Measurements from ENCODE around the gene CAB39.

Gene CAB39

GRCh38 chr2:230787101-230787500 is 74.5 kb downstream of the CAB39 start:
- no peak for DNase-seq

GRCh38 chr2:230788554-230789175 is 76.0 kb downstream of the CAB39 start:
- DNase-seq = no peak

- DNase-seq = no peak
Measured at GRCh38 chr2:230790981-230791380, 78.3 kb downstream of the CAB39 start.

GRCh38 chr2:230793572-230794359 is 81.1 kb downstream of the CAB39 start:
- no peak for DNase-seq

GRCh38 chr2:230794497-230794896 is 81.9 kb downstream of the CAB39 start:
- no peak for DNase-seq

- DNase-seq = no peak
Measured at GRCh38 chr2:230795856-230796255, 83.2 kb downstream of the CAB39 start.

GRCh38 chr2:230796280-230796862 is 83.7 kb downstream of the CAB39 start:
- no peak for DNase-seq

GRCh38 chr2:230797515-230798495 is 85.2 kb downstream of the CAB39 start:
- DNase-seq = no peak

- DNase-seq = no peak
Measured at GRCh38 chr2:230798769-230799399, 86.2 kb downstream of the CAB39 start.

- no peak for DNase-seq
Measured at GRCh38 chr2:230805353-230806017, 92.8 kb downstream of the CAB39 start.

- DNase-seq = no peak
Measured at GRCh38 chr2:230807729-230808128, 95.1 kb downstream of the CAB39 start.

- no peak for DNase-seq
Measured at GRCh38 chr2:230809015-230809414, 96.4 kb downstream of the CAB39 start.

GRCh38 chr2:230809677-230810251 is 97.1 kb downstream of the CAB39 start:
- DNase-seq = no peak

GRCh38 chr2:230811508-230811907 is 98.9 kb downstream of the CAB39 start:
- DNase-seq = no peak

- DNase-seq = no peak
Measured at GRCh38 chr2:230812033-230812432, 99.4 kb downstream of the CAB39 start.

GRCh38 chr2:230814616-230815015 is 102.0 kb downstream of the CAB39 start:
- DNase-seq = no peak

- DNase-seq = no peak
Measured at GRCh38 chr2:230815088-230815487, 102.4 kb downstream of the CAB39 start.

- no peak for DNase-seq
Measured at GRCh38 chr2:230816735-230817134, 104.1 kb downstream of the CAB39 start.

- no peak for DNase-seq
Measured at GRCh38 chr2:230819433-230819832, 106.8 kb downstream of the CAB39 start.

GRCh38 chr2:230821261-230821990 is 108.8 kb downstream of the CAB39 start:
- no peak for DNase-seq

All from NCI-H1417 treated with DMSO at 0.1 percent for 48 hours (cell line).